ENCODE results near the gene C15orf39. TPM values are rescaled to one million over a fixed set of nuclear protein-coding genes. Genes with fewer than 3 reads are reported as not detected.

C15orf39 gene
- total and polyA plus RNA-seq, 2 of the 13 experiments (the other 11 are each of a cell fraction or from before 2014, with no cell fraction given) = 6.2 to 13.5 TPM

GRCh38 chr15:75209289-75209676, 7.6 kb downstream of the C15orf39 start:
- in situ Hi-C loops (cut with HindIII; ENCODE audit: extremely low pct_ligation_motif_present, low pct_unique_long_range_greater_than_20kb) = no loop called here
- no peak for DNase-seq (ENCODE audit: low spot score)
- no peak overlapping the region for H3K4me3 ChIP-seq (replicated peaks in 1 of 3; ENCODE audit: insufficient read depth in 1 of 3, low read depth in 2 of 3, low read length in 3 of 3)
- H4K20me1 ChIP-seq (ENCODE audit: insufficient read depth, low read length) = peaks cover 95% of the 10 kb centered on the region
- H2AFZ ChIP-seq (ENCODE audit: low read length) = no peak overlapping the region
- POLR2A ChIA-PET = interaction anchor here (1.3 to 1.8 kb wide), 2 partner anchors 166 to 185 kb away, joined by 4 to 6 read pairs; no protein-coding TSS in a partner anchor
- TF ChIP-seq RBM22 (optimal IDR thresholded peaks at IDR 0.05; ENCODE audit: low read length) = peak; percentile 46
- TF ChIP-seq SMC3 (IDR thresholded peaks at IDR 0.05; ENCODE audit: low read length) = no peak
- intact Hi-C loops (cut with micrococcal nuclease; ENCODE audit: unreplicated experiment) = no loop called here
- peaks cover 65% of the 10 kb centered on the region for H3K79me2 ChIP-seq (ENCODE audit: insufficient read depth, low read length)
- CTCF ChIA-PET (ENCODE audit: low intra/inter-chr PET ratio, low total read pairs) = interaction anchor here (1.1 kb wide), 1 partner anchor 166 kb away, joined by 3 read pairs; no protein-coding TSS in a partner anchor
- H3K9ac ChIP-seq (ENCODE audit: insufficient read depth, low read depth, low read length) = no peak overlapping the region
- no TSS peak for BruUV-seq (replicated peaks)
- no peaks in the 10 kb centered on the region for H3K27me3 ChIP-seq (ENCODE audit: control insufficient read depth in 1 of 2, insufficient read depth in 2 of 2, low read length in 2 of 2)
- peaks cover 57 to 80% of the 10 kb centered on the region in 2 experiments; a peak in 4 of 5 replicates for H3K36me3 ChIP-seq (replicated peaks in 1 of 2; ENCODE audit: control insufficient read depth in 1 of 2, insufficient read depth in 2 of 2, low read length in 2 of 2)
- H3K9me3 ChIP-seq (ENCODE audit: low read length) = no peaks in the 10 kb centered on the region
- 94% methylated on average over 8 of the region's 8 CpGs for WGBS (ENCODE audit: low lambda C conversion rate)
- no peak for ATAC-seq
- no peak for FAIRE-seq
- no peak overlapping the region for H3K27ac ChIP-seq (ENCODE audit: extremely low read length, insufficient read depth, low read length)
- no peak overlapping the region for H3K4me2 ChIP-seq (ENCODE audit: low read depth, low read length)
- peaks cover 34% of the 10 kb centered on the region for H3K4me1 ChIP-seq (ENCODE audit: insufficient read depth, low read length)

GRCh38 chr15:75210811-75211230, 9.1 kb downstream of the C15orf39 start:
- Histone ChIP-seq H3K79me2 (ENCODE audit: insufficient read depth, low read length) (peaks cover 50% of the 10 kb centered on the region), H3K4me1 (ENCODE audit: insufficient read depth, low read length) (peaks cover 19% of the 10 kb centered on the region), H4K20me1 (ENCODE audit: insufficient read depth, low read length) (peaks cover 79% of the 10 kb centered on the region), H3K9ac (ENCODE audit: insufficient read depth, low read depth, low read length) (no peak overlapping the region), H3K27ac (ENCODE audit: extremely low read length, insufficient read depth, low read length) (no peak overlapping the region), H3K9me3 (ENCODE audit: low read length) (no peaks in the 10 kb centered on the region), H3K27me3 (ENCODE audit: control insufficient read depth in 1 of 2, insufficient read depth in 2 of 2, low read length in 2 of 2) (no peaks in the 10 kb centered on the region), H3K4me2 (ENCODE audit: low read depth, low read length) (no peak overlapping the region), H3K4me3 (replicated peaks in 1 of 3; ENCODE audit: insufficient read depth in 1 of 3, low read depth in 2 of 3, low read length in 3 of 3) (no peak overlapping the region), H3K36me3 (replicated peaks in 1 of 2; ENCODE audit: control insufficient read depth in 1 of 2, insufficient read depth in 2 of 2, low read length in 2 of 2) (peaks cover 54 to 71% of the 10 kb centered on the region in 2 experiments; a peak in 4 of 5 replicates), H2AFZ (ENCODE audit: low read length) (no peak overlapping the region)
- FAIRE-seq (no peak), DNase-seq (ENCODE audit: low spot score) (no peak), ATAC-seq (no peak)
- ChIA-PET CTCF (ENCODE audit: low intra/inter-chr PET ratio, low total read pairs) (no interaction called here), POLR2A (no interaction called here)
- 96% methylated on average over 4 of the region's 7 CpGs for WGBS (ENCODE audit: low lambda C conversion rate)
- in situ Hi-C loops (cut with HindIII; ENCODE audit: extremely low pct_ligation_motif_present, low pct_unique_long_range_greater_than_20kb) (no loop called here), intact Hi-C loops (cut with micrococcal nuclease; ENCODE audit: unreplicated experiment) (no loop called here)
- no TSS peak for BruUV-seq (replicated peaks)
- TF ChIP-seq, protein P1, sequence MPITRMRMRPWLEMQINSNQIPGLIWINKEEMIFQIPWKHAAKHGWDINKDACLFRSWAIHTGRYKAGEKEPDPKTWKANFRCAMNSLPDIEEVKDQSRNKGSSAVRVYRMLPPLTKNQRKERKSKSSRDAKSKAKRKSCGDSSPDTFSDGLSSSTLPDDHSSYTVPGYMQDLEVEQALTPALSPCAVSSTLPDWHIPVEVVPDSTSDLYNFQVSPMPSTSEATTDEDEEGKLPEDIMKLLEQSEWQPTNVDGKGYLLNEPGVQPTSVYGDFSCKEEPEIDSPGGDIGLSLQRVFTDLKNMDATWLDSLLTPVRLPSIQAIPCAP (CRISPR knock-in tag; IDR thresholded peaks at IDR 0.05; ENCODE audit: low read depth) = no peak
- peak; percentile 83 for TF ChIP-seq AGO2 (optimal IDR thresholded peaks at IDR 0.05; ENCODE audit: low read depth, low read length)
- TF ChIP-seq GATA4 (IDR thresholded peaks at IDR 0.05; ENCODE audit: borderline replicate concordance, low read depth) = no peak
- no peak for TF ChIP-seq MTERF4 (CRISPR knock-in tag; IDR thresholded peaks at IDR 0.05)
- no peak for TF ChIP-seq MED1 (CRISPR knock-in tag; IDR thresholded peaks at IDR 0.05)
- no peak for TF ChIP-seq ZNF652 (CRISPR knock-in tag; IDR thresholded peaks at IDR 0.05; ENCODE audit: borderline replicate concordance, low read depth)
- TF ChIP-seq ZNF737 (CRISPR knock-in tag; IDR thresholded peaks at IDR 0.05; ENCODE audit: borderline replicate concordance) = no peak
- TF ChIP-seq RBFOX2 (IDR thresholded peaks at IDR 0.05; ENCODE audit: low read depth, low read length) = peak; percentile 58; the same call in 1 of the 2 replicates
- no peak for TF ChIP-seq CAMTA2 (CRISPR knock-in tag; IDR thresholded peaks at IDR 0.05; ENCODE audit: borderline replicate concordance)
- no peak for TF ChIP-seq ETV6 (CRISPR knock-in tag; conservative IDR thresholded peaks at IDR 0.05)
- TF ChIP-seq ZNF256 (CRISPR knock-in tag; conservative IDR thresholded peaks at IDR 0.05) = no peak
- TF ChIP-seq, protein P2, sequence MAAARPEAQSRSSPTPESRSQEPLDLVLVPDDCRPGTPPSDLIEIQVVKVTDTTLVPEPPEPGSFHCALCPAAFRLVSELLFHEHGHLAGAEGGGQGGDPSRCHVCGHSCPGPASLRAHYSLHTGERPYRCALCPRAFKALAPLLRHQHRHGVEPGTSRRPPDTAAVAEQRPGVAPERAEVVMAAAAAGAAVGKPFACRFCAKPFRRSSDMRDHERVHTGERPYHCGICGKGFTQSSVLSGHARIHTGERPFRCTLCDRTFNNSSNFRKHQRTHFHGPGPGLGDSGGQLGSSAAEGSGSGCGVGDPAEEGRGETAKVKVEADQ (CRISPR knock-in tag; IDR thresholded peaks at IDR 0.05; ENCODE audit: borderline replicate concordance) = no peak
- TF ChIP-seq HNRNPK (IDR thresholded peaks at IDR 0.05; ENCODE audit: low read depth, low read length, poor library complexity, severe bottlenecking) = no peak

Data from HepG2 (cell line).